Adrenal gland (tissue), 5 donors: ENCODE results near the gene SERPINC1.

ENCODE experiments used
- POLR2A ChIP-seq, 2 donors: fragments of 450-650 bp; IDR thresholded peaks; one replicate each; pipeline ENCODE4 v1.6.1; 2017; ENCODE audit warnings: antibody characterized with exemption in 2 of 2, mild to moderate bottlenecking in 2 of 2, moderate library complexity in 1 of 2
- TF ChIP-seq, protein P1 (sequence below), 6 experiments: fragments of 450-650 bp in 4 of 6; fragments of 200-600 bp in 2 of 6; sonication (generic) in 1 of 6; IDR thresholded peaks; 1 replicate in 5 of 6; 2 replicates in 1 of 6; pipeline versions ENCODE4 v1.5.1 to v1.8.0; 2016 to 2021; ENCODE audit warnings: antibody characterized with exemption in 6 of 6, mild to moderate bottlenecking in 2 of 6, moderate library complexity in 1 of 6
- donor health status: DM: no; HTN: no; CAD: no.

DNA sequence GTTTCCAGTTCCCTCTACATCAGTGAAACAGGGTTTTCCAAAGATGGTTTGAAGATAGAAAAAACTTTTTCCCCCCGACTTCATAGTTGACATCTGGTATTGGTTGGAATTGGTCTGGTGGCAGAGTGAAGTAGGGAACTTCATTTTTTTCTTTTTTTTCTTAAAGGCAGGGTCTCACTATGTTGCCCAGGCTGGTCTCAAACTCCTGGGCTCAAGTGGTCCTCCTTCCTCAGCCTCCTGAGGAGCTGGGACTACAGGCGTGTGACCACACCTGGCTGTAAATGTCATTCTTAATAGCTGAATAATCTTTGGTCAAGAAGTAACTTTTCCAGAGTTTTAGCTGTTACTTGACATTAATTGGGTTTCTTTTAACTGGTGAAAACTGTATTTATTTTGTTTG, 27.2 kb downstream of the SERPINC1 start:
- TF ChIP-seq, protein P1, sequence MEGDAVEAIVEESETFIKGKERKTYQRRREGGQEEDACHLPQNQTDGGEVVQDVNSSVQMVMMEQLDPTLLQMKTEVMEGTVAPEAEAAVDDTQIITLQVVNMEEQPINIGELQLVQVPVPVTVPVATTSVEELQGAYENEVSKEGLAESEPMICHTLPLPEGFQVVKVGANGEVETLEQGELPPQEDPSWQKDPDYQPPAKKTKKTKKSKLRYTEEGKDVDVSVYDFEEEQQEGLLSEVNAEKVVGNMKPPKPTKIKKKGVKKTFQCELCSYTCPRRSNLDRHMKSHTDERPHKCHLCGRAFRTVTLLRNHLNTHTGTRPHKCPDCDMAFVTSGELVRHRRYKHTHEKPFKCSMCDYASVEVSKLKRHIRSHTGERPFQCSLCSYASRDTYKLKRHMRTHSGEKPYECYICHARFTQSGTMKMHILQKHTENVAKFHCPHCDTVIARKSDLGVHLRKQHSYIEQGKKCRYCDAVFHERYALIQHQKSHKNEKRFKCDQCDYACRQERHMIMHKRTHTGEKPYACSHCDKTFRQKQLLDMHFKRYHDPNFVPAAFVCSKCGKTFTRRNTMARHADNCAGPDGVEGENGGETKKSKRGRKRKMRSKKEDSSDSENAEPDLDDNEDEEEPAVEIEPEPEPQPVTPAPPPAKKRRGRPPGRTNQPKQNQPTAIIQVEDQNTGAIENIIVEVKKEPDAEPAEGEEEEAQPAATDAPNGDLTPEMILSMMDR (IDR thresholded peaks at IDR 0.05) = no peak
- no peak for TF ChIP-seq POLR2A (IDR thresholded peaks at IDR 0.05)
